ENCODE measurements around the gene SLC5A10.

GRCh38 chr17:18959071-18959844 is 7.3 kb downstream of the SLC5A10 start:
- TF ChIP-seq EP300 (IDR thresholded peaks at IDR 0.05; ENCODE audit: low read depth), result no peak
- TF ChIP-seq POLR2A (IDR thresholded peaks at IDR 0.05), result no peak
- no peak for TF ChIP-seq CTCF (IDR thresholded peaks at IDR 0.05)
- no peak for TF ChIP-seq POLR2AphosphoS5 (IDR thresholded peaks at IDR 0.05)

Data from transverse colon (tissue), 4 donors.